HG02852 (cell line): Measurements from ENCODE around the gene ACTL7B.

ENCODE experiments used
- ATAC-seq: cut with Tn5 transposase; IDR thresholded peaks from one replicate; pipeline ENCODE4 v1.9.1; 2021; ENCODE audit warnings: mild to moderate bottlenecking, moderate library complexity; ENCODE audit not compliant: unreplicated experiment

The ACTL7B gene

GRCh38 chr9:108809269-108809668 is 46.5 kb downstream of the ACTL7B start:
- no peak for ATAC-seq
